ENCODE results near the gene NOD1.

GRCh38 chr7:30433082-30433481 lies 45.5 kb downstream of the NOD1 start:
- no peak for TF ChIP-seq ZNF391 (tag by site-specific recombination; IDR thresholded peaks at IDR 0.05; ENCODE audit: borderline replicate concordance, low read depth)
- TF ChIP-seq ZNF830 (tag by site-specific recombination; IDR thresholded peaks at IDR 0.05; ENCODE audit: low read depth), result no peak
- TF ChIP-seq PRDM1 (tag by site-specific recombination; IDR thresholded peaks at IDR 0.05), result no peak
- no peak for TF ChIP-seq ZNF768 (tag by site-specific recombination; IDR thresholded peaks at IDR 0.05)
- TF ChIP-seq TSHZ1 (tag by site-specific recombination; IDR thresholded peaks at IDR 0.05; ENCODE audit: borderline replicate concordance), result no peak
- TF ChIP-seq ZBTB10 (tag by site-specific recombination; IDR thresholded peaks at IDR 0.05), result no peak
- TF ChIP-seq CTCF (tag by site-specific recombination; IDR thresholded peaks at IDR 0.05), result no peak
- no peak for TF ChIP-seq ZNF24 (tag by site-specific recombination; IDR thresholded peaks at IDR 0.05)
- no peak for TF ChIP-seq ZNF26 (tag by site-specific recombination; IDR thresholded peaks at IDR 0.05)
- TF ChIP-seq PRDM4 (tag by site-specific recombination; IDR thresholded peaks at IDR 0.05), result no peak
- TF ChIP-seq ZNF121 (tag by site-specific recombination; IDR thresholded peaks at IDR 0.05), result no peak
- no peak for TF ChIP-seq RBAK (tag by site-specific recombination; IDR thresholded peaks at IDR 0.05)

Data from HEK293 (cell line).